ENCODE measurements around the gene SACM1L.

The SACM1L gene

GRCh38 chr3:45782381-45782780 is 93.2 kb downstream of the SACM1L start:
- Histone ChIP-seq H3K4me2 (ENCODE audit: insufficient read depth, low read length) (no peak overlapping the region), H3K36me3 (ENCODE audit: insufficient read depth, low read length) (no peaks in the 10 kb centered on the region), H2AFZ (ENCODE audit: low read depth, low read length) (no peak overlapping the region), H3K9ac (ENCODE audit: low read depth, low read length) (no peak overlapping the region), H4K20me1 (ENCODE audit: insufficient read depth, low read length) (0 out of 2 replicates have a peak, but pooled peaks cover 3% of the 10 kb centered on the region), H3K27me3 (ENCODE audit: insufficient read depth, low read length, poor library complexity) (no peaks in the 10 kb centered on the region), H3K9me3 (ENCODE audit: insufficient read depth, low read length, severe bottlenecking) (peaks cover 2% of the 10 kb centered on the region), H3K27ac (ENCODE audit: low read length) (no peak overlapping the region), H3K79me2 (ENCODE audit: insufficient read depth, low read length) (no peaks in the 10 kb centered on the region), H3K4me3 (ENCODE audit: low read depth in 1 of 2, low read length in 2 of 2) (no peak overlapping the region), H3K4me1 (ENCODE audit: insufficient read depth, low read length) (no peaks in the 10 kb centered on the region)
- no peak for TF ChIP-seq CTCF (IDR thresholded peaks at IDR 0.05; ENCODE audit: borderline replicate concordance, extremely low read depth, low read length, poor library complexity, severe bottlenecking)
- TF ChIP-seq EZH2 (IDR thresholded peaks at IDR 0.05; ENCODE audit: borderline replicate concordance, low read depth, low read length, severe bottlenecking): no peak
- no peak for DNase-seq
- ATAC-seq (ENCODE audit: insufficient read depth, low read depth): no peak

- H2AFZ ChIP-seq (ENCODE audit: low read depth, low read length): no peak overlapping the region
- no peaks in the 10 kb centered on the region for H3K4me1 ChIP-seq (ENCODE audit: insufficient read depth, low read length)
- no peak overlapping the region for H3K9ac ChIP-seq (ENCODE audit: low read depth, low read length)
- no peak for TF ChIP-seq CTCF (IDR thresholded peaks at IDR 0.05; ENCODE audit: borderline replicate concordance, extremely low read depth, low read length, poor library complexity, severe bottlenecking)
- no peak for TF ChIP-seq EZH2 (IDR thresholded peaks at IDR 0.05; ENCODE audit: borderline replicate concordance, low read depth, low read length, severe bottlenecking)
- ATAC-seq (ENCODE audit: insufficient read depth, low read depth): no peak
- no peaks in the 10 kb centered on the region for H3K27me3 ChIP-seq (ENCODE audit: insufficient read depth, low read length, poor library complexity)
- no peak overlapping the region for H3K27ac ChIP-seq (ENCODE audit: low read length)
- H3K36me3 ChIP-seq (ENCODE audit: insufficient read depth, low read length): no peaks in the 10 kb centered on the region
- 0 out of 2 replicates have a peak, but pooled peaks cover 3% of the 10 kb centered on the region for H4K20me1 ChIP-seq (ENCODE audit: insufficient read depth, low read length)
- H3K4me2 ChIP-seq (ENCODE audit: insufficient read depth, low read length): no peak overlapping the region
- peak; percentile 3 for DNase-seq
- H3K4me3 ChIP-seq (ENCODE audit: low read depth in 1 of 2, low read length in 2 of 2): no peak overlapping the region
- peaks cover 2% of the 10 kb centered on the region for H3K9me3 ChIP-seq (ENCODE audit: insufficient read depth, low read length, severe bottlenecking)
- no peaks in the 10 kb centered on the region for H3K79me2 ChIP-seq (ENCODE audit: insufficient read depth, low read length)
Measured at GRCh38 chr3:45783667-45784066, 94.5 kb downstream of the SACM1L start.

- no peak overlapping the region for H3K4me2 ChIP-seq (ENCODE audit: insufficient read depth, low read length)
- peaks cover 4% of the 10 kb centered on the region for H3K4me1 ChIP-seq (ENCODE audit: insufficient read depth, low read length)
- no peak overlapping the region for H3K27ac ChIP-seq (ENCODE audit: low read length)
- H3K9ac ChIP-seq (ENCODE audit: low read depth, low read length): no peak overlapping the region
- no peaks in the 10 kb centered on the region for H4K20me1 ChIP-seq (ENCODE audit: insufficient read depth, low read length)
- peaks cover 8% of the 10 kb centered on the region for H3K9me3 ChIP-seq (ENCODE audit: insufficient read depth, low read length, severe bottlenecking)
- DNase-seq (peak; percentile 4), ATAC-seq (ENCODE audit: insufficient read depth, low read depth) (peak; percentile 40; the same call in 1 of the 3 replicates)
- no peak overlapping the region for H2AFZ ChIP-seq (ENCODE audit: low read depth, low read length)
- H3K4me3 ChIP-seq (ENCODE audit: low read depth in 1 of 2, low read length in 2 of 2): no peak overlapping the region
- no peaks in the 10 kb centered on the region for H3K27me3 ChIP-seq (ENCODE audit: insufficient read depth, low read length, poor library complexity)
- H3K79me2 ChIP-seq (ENCODE audit: insufficient read depth, low read length): no peaks in the 10 kb centered on the region
- no peaks in the 10 kb centered on the region for H3K36me3 ChIP-seq (ENCODE audit: insufficient read depth, low read length)
- TF ChIP-seq CTCF (IDR thresholded peaks at IDR 0.05; ENCODE audit: borderline replicate concordance, extremely low read depth, low read length, poor library complexity, severe bottlenecking): no peak
- TF ChIP-seq EZH2 (IDR thresholded peaks at IDR 0.05; ENCODE audit: borderline replicate concordance, low read depth, low read length, severe bottlenecking): no peak
Measured at GRCh38 chr3:45785605-45786150, 96.5 kb downstream of the SACM1L start.
